ENCODE results near the gene GFOD1.
"Not testable (repeated sequence)": the region's sequence is repeated elsewhere in the genome, so short reads cannot be mapped to it uniquely, and the experiment has no call there.

Gene GFOD1

DNA sequence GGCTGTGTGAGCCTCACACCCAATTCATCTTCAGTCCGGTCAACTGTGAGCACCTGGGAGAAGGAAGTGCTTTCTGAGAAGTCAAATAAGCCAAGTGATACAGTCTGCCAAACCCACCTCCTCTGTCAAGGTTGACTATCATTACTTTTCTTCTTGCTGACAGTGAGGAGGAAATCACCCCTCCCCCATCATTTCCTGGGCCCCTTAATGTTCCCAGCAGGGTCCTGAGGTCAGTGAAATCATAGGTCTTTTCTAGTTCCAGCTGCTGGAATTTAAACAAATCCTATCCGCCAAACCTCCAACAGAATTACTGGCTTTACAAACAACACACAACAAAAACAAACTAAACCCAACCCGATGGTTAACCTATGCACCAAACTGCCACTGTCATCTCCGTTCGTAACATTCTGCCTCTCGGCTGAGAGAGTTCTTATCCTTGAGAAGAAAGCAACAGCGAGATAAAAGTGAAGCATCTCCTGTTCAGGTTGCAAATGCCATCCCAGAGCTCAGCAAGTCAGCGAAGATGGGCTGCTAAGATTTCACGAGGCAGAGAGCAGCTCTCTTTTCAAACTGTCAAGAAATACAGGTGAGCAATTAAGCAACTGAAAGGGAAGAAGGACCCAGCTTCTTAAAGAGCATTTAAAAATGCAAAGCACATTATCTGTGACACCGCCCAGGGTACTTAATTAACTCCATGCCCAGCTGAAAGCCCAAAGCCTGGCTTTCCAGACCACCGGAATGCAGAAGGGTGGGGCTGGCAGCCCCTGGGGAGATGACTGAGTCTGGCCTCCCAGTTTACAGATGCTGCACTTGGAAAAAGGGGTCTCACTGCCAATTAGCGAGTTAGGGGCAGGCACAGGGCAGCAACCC lies 24.7 kb downstream of the GFOD1 start:
- DNase-seq, result no peak

DNA sequence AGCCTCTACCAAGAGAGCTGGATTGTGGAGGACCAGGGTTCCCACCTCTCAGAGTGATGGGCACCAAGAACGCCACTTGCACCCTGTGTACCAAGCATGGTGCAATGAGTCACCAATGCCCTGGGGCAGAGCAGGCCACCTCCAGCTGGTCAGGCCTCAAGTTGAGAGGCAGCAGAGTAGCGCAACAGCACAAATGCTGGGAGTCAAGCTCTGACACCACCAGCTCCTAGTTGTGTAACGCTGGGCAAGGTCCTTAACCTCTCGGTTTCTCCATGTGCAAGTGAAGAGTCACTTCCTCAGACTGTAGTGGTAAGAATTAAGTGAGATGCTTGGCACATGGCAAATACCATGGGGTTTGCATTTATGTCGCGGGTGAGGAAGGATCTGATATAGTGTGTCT lies 25.6 kb downstream of the GFOD1 start:
- peak; percentile 95 for DNase-seq

DNA sequence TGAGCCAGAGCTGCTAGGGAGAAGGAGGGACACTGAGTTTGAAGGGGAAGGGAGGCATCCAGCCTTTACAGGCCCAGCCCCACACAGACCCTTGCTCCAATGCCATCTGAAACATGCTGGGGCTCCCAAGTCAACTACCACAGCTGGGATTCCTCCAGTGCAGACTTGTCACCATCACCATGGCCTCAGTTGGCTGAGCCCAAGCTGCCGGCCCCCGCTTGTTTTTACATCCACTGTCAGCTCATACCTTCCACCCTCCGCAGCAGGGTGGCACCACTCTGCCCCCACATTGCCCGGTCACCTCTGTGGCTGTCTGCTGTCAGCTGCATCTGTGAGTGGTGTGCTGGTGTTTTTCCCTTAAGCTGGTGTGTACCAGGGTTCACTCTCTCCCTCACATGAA lies 26.1 kb downstream of the GFOD1 start:
- no peak for DNase-seq

DNA sequence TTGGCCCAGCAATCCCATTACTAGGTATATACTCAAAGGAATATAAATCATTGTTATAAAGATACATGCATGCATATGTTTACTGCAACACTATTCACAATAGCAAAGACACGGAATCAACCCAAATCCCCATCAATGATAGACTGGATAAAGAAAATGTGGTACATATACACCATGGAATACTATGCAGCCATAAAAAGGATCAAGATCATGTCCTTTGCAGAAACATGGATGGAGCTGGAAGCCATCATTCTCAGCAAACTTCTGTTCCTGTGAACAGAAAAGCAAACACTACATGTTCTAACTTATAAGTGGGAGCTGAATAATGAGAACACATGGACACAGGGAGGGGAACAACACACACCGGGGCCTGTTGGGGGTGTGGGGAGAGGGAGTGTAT lies 27.1 kb downstream of the GFOD1 start:
- DNase-seq, result not testable (repeated sequence)

DNA sequence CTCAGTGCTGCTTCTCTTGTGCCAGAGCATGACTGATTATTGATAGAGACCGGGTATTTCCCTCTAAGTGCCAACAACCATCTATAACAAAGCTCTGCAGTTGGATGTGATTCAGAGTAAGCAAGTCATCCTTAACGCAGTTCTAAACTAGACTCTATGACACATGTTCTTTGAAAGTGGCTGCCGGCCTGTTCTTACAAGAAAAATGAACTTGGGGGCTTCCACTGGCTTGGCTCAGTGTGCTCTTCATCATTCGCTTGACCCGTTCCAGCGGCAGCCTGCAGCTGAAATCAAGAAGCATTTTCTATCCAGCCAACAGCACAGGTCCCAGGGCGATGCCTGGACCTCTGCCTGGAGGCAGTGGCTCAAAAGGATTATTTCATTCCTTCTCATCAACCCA lies 29.8 kb downstream of the GFOD1 start:
- no peak for DNase-seq

DNA sequence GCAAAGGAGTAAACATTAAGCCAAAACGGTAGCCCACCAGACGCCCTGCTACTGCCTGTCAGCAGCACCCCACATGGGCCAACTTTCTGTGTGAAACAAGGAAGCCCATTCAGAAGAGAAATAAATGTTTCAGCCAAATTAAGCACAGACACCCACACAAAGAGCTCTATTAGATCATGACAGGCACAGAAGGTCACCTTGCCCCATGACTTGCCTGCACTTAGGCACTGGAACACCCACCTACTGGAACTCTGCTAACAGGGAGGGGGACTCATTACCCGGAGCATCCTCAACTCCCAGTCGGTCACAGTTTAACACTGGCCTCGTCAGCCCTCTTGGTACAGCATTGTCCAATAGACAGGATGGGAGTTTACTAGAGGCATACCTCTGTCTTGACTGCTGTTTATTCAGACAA lies 31.8 kb downstream of the GFOD1 start:
- no peak for DNase-seq

DNA sequence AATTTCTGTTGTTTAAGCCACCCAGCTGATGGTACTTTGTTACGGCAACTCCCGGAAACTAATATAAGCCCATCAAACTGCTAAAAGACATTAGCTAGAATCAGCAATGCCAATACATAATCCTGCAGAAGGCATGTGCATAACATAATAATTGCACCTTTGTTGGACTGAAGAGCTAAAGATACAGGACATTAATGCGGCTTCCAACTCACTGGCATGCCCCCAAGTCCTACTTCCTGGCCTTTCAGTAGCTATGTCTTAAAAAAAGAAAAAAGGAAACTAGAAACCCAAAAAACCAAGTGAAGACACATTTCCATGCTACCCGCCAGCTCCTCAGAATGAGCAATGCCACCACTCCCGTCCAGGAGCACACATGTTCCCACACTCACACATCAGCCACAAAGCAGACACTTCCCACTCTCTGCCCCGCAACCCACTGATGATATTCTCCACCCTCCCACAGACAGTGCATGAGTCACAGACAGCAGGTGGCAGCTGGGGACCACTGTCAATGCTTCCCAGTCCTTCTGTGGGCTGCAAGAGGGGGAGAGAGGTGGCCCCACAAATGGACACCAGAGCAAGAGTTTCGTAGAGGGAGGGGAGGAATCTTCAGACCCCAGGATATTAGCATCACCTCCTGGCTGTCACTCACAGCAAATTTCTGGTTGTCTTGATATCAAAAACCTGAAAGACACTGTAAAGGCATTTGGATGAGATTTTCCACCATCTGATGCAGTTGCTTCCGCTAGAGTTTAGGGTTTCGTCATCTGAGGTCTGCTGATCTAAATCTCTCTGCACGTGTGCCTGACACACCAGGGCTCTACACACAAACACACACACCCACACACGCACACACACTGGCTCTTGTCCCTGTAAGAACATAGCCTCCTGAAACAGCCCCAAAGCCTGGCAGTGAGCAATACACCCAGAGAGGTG lies 32.8 kb downstream of the GFOD1 start:
- peak; percentile 93 for DNase-seq

DNA sequence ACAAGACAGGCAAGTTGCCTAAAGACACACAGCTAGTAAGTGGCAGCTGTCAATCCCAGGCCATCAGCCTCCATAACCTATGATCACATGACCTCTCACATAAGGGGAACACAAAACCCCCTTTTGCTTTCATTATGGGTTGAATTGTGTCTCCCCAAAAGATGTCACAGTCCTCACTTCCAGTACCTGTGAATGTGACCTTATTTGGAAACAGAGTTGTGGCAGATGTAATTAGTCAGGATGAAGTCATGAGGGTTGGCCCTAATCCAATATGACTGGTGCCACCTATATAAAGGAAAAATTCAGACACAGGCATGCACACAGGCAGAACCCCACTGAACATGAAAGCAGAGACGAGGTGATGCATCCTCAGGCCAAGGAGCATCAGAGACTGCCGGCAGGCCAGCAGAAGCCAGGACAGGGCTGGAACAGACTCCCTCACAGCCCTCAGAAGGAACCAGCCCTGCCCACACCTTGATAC lies 33.6 kb downstream of the GFOD1 start:
- no peak for DNase-seq

DNA sequence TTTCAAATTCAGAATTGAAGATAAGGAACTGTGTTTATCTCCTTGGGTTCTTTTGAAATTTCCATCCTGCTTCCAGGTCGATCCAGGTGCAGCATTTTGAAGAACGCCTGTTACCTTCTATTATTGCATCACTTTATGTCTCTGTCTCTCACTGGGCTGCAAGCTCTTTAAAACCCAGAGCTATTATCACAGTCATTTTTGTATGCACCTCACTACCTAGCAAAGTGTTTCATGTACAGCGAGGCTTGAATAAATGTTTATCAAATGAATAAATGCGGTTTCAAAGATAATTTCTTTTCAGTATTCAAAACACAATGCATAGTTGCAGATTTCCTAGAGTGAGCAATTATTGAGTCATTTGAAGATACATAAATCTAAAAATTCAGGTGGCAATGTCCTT lies 34.2 kb downstream of the GFOD1 start:
- no peak for DNase-seq

DNA sequence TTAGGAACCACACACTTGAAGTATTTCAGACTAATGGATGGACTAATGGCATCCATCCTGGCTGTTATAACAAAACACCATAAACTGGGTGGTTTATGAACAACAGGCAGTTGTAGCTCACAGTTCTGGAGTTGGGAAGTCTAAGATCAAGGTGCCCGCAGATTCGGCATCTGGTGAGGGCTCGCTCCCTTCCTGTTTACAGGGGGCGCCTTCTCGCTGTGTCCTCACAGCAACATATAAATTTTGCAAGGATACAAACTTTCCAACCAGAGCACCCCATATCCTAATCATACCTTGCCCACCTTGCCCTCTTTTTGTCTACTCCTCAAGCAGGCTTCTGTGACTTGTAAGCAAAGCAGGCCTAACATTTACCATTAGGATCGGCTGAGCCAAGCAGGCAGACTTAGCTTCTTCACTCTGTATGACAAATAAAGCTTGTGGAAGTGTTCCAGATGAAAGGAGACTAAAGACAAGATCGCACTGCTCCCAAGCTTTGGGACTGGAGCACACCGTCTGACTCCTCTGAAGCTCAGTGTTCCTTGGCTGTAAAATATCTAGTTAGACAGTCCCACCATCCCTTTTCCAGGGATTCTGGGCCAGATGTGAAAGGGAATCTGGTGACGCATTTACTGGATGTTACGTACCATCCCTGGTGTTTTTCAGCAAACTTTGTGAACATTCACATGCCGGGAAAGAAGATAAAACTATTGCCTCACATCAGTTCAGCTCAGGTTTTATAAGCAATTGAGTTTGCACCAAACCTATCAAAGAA lies 34.9 kb downstream of the GFOD1 start:
- DNase-seq, result no peak

DNA sequence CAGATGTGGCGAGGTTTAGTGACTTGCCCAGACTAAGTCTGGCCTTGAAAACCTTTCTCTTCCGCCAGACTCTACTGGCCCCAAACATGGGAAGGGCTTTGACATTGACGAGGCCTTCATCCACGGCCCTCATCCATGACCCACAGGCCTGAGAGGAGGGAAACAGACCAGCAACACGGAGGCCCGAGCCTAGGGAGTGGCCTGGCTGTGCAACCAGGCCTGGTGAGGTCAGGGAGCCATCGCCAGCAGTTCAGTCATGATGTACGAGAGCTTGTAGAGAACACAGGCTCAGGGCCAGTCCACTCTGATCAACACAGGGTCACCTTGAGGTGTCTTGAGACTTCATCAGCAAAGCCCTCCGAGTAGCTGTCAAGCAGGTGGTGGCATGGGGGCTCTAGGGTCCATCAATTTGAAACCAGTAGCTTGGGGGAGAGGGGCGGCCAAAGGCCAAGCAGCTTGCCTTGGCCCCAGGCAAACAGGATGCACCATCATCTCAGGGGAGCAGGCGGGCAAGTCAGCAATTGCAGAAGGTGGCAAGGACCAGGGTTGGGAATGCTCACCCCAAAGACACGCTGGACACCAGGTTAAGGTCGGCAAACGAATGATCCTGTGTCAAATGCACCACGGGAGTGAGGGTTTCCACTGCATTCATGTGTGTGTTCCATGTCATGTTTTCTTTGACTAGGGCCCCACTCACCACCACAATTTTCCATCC lies 36.1 kb downstream of the GFOD1 start:
- DNase-seq, result no peak

DNA sequence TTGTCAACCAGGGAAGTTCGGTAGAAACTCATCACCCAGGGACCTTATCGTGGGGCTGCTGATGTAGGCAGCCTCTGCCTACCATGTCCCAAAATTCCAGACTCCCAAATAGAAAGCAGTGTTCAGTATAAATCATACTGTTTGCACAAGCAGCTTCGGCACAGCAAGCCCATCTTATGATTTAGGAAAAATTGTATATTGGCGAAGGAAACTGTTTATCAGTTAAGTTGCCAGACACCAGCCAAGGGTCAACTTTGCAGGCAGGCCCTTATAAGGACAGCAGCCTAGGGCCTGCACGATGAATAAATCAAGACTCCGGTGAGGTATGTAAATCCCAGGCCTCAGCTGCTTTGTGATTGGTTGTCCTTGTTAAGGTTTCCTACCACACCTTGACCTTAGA lies 36.8 kb downstream of the GFOD1 start:
- DNase-seq, result no peak

DNA sequence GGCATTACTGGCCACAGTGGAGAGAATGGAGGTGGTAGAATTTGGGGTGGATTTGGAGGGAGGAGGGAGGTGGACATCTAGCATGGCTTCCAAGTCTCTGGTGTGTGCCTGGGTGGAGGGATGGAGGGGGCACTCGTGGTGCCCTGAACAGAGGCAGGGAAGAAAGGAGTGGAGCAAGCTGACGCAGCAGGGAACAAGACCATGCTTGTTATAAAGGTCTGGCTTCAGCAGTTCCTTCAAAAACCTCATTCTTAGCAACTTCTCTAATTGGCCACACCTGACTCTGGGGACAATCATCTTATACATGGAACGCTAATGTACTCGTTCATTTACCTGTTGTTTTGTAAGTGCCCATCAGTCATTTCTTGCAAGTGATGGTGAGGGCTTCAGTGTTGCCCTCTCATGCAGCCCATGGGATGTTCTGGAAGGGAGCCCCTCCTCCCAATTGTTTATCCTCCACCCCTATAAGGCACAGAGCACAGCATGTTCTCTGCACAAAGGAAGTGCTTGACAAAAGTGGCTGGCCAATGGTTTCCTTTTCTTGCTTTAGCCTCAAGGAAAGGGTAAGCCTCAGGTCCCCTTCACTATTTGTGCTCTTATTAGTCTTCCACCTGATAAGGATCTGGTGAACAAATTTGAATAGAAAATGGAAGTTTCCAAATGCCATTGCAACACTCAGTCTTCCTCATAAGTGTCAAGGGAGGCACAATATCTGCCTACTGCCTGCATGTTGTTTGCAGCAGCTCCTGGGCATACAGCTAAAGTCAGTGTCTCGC lies 39.3 kb downstream of the GFOD1 start:
- DNase-seq, result peak; percentile 52

DNA sequence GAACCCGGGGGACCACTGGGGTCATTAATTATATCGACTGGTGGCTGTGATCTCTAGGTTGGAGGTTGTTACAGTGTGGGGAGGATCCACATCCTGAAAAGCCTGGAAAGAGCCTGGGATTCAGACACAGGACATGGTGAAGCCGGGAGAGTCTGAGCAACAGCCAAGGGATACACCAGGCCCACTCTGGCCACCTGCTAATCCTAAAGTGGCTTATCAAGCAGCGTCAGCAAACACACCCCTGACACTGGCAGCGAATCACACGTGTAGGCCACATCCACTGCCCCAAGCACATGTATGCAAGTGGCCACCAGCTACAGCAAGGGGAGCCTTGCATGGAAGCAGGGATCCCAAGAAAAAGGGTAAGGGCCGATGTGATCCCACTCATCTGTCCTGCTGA lies 41.0 kb downstream of the GFOD1 start:
- DNase-seq, result no peak

DNA sequence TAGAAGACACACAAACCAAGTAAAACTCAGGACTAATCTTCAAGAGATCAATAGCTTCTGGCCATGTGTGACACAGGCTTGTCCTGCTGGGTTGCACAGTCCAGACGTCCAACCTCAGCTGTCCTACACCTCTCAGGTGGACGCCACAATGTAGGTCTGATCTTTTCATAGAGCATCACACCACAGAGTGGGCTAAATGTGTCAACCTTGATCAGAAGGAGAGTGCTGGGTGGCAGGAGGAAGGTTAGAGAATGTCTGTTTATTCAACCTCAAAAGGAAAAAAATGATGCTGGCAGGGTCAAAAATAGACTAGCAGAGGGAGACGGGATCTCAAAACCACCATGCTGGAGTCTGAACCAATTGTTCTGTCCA lies 41.7 kb downstream of the GFOD1 start:
- no peak for DNase-seq

DNA sequence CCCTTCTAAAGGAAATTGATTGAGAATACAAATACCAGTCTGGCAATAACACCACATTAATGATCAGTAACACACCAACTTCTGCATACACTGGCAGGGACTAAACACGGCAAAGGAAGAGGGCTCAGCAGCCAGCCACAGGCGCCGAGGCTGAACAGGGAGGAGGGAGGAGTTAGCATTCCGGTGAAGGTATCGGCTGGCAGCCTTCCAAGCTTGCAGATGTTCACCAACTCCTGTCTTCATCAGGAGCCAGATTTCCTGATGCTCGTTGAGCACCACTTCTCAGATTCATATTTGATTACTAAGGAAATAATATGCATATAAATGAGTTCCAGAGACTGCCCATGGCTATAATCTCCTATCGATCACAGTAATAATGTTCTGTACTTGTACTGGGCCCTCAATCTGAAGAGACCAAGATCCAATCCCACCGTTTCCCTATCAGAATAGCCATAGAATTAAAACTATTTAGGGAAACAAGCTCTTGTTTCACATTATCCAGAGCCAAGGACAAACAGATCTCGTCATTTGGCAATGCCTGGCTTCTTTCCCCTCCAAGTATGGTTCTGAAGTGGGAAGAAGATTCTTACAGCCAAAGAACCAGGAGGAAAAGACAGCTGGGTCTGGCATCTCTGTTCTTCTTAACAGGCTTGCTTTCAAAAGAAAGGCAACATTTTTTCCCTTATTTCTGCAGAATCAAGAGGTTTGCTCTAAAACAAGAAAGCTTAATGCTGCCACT lies 42.2 kb downstream of the GFOD1 start:
- DNase-seq, result no peak

DNA sequence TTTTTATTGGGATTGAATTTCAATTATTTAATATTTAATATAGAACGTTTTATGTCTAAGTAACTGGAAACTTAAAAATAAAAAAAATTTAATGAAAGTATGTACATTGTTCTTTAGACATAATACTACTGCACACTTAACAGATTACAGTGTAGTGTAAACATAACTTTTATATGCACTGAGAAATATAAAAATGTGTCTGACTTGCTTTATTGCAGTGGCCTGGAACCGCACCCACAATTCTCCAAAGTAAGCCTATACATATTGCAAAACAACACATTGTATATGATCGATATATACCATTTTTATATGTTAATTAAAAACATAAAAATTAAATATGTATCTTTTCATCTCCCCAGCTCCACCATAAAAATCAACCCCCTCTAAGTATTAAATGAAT lies 42.8 kb downstream of the GFOD1 start:
- no peak for DNase-seq

DNA sequence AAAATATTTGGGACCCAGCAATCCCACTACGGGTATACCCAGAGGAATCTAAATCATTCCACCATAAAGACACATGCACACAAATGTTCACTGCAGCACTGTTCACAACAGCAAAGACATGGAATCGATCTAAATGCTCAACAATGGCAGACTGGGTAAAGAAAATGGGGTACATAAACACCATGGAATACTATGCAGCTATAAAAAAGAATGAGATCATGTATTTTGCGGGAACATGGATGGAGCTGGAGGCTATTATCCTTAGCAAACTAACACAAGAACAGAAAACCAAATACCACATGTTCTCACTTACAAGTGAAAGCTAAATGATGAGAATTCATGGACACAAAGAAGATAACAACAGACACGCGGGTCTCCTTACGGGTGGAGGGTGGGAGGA lies 43.4 kb downstream of the GFOD1 start:
- DNase-seq, result not testable (repeated sequence)

DNA sequence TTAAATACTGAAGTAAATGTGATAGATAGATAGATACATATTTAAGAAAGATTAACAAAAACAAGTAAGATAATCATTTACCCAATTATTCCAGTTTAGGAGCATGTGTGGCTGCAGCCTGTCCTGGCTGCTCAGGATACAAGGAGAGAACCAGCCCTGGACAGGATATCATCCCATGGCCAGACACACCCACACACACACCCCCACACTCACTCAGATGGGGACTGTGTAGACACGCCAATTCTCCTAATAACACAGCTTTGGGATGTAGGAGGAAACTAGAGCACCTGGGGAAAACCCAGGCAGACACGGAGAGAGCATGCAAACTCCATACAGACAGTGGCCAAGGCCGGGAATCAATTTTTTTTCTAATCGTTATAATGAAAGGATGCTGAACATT lies 45.6 kb downstream of the GFOD1 start:
- DNase-seq, result no peak

DNA sequence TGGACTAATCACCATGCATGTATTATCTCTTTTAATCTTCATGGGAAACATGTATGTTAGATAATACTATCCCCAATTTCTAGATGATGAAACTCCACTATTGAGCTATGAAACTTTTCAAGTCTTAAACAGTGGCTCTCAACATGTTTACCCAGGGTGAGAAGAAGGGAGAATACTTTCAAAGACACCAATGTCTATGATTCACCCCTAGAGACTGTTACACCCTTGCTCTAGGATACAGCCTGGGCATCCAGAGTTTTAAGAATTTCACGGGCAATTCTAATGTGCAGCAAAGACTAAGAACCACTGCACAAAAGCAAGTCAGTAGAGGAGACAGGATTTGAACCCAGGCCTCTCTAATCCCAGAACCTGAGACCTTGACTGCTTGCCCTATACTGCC lies 47.8 kb downstream of the GFOD1 start:
- no peak for DNase-seq

DNA sequence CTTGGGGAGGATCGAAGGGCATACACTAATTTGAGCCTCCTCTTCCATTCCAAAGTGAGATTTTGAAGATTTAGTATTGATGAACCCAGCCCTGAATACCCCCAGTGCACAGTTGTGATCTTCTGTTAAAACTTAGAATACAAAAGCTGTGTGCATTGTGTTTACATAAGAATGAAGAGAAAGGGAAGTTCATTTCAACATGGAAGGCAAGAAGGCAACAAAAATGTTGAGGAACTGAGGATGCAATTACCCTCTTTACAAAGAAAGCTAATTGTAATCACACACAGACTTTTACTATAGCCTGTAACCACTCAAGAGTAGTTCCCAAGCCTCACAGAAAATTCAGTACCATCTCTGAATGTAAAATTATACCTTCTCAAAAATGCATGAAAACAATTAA lies 49.3 kb downstream of the GFOD1 start:
- peak; percentile 13 for DNase-seq

All from MV-4-11 (cell line).